Esophagus muscularis mucosa (tissue), 4 donors: ENCODE measurements around the gene BCR. TPM values are rescaled to one million over a fixed set of nuclear protein-coding genes. Genes with fewer than 3 reads are reported as not detected.

Experiments used
- DNase-seq: peaks from one replicate; pipeline ENCODE4 v3.0.0-alpha.2; 2017; ENCODE audit errors: extremely low spot score
- H3K27ac ChIP-seq, 4 donors: fragments of 200-600 bp; sonication (generic); replicated peaks in 1 of 4; 1 replicate in 3 of 4; 2 replicates in 1 of 4; pipeline ENCODE4 v1.5.1; 2016 to 2019; ENCODE audit warnings: mild to moderate bottlenecking in 1 of 4
- H3K27me3 ChIP-seq, 4 donors: fragments of 200-600 bp; sonication (generic); one replicate each; pipeline versions ENCODE4 v1.5.1 to v1.6.0; 2016 to 2019
- H3K36me3 ChIP-seq, 4 donors: fragments of 200-600 bp; sonication (generic); one replicate each; pipeline ENCODE4 v1.5.1; 2016 to 2019
- H3K4me1 ChIP-seq, 4 donors: fragments of 200-600 bp; sonication (generic); one replicate each; pipeline ENCODE4 v1.5.1; 2016 to 2019
- H3K4me3 ChIP-seq, 4 donors: fragments of 200-600 bp; sonication (generic); 1 replicate in 2 of 4; 2 replicates in 2 of 4; pipeline ENCODE4 v1.5.1; 2016 to 2019; ENCODE audit warnings: mild to moderate bottlenecking in 4 of 4, moderate library complexity in 1 of 4
- H3K9me3 ChIP-seq, 4 donors: fragments of 200-600 bp; sonication (generic); 1 replicate in 3 of 4; 2 replicates in 1 of 4; pipeline ENCODE4 v1.5.1; 2016 to 2019
- EP300 ChIP-seq: sonication (generic); formaldehyde crosslinking; IDR thresholded peaks from one replicate; pipeline ENCODE4 v1.6.1; 2017; ENCODE audit warnings: antibody characterized with exemption
- POLR2A ChIP-seq: fragments of 450-650 bp; IDR thresholded peaks from one replicate; pipeline ENCODE4 v1.6.1; 2017; ENCODE audit warnings: antibody characterized with exemption, moderate library complexity, mild to moderate bottlenecking, low read depth
- POLR2AphosphoS5 ChIP-seq, 2 donors: sonication (generic); formaldehyde crosslinking; IDR thresholded peaks; one replicate each; pipeline ENCODE4 v1.6.1; 2017; ENCODE audit warnings: antibody characterized with exemption in 2 of 2
- WGBS: methylation state at CpG from one replicate; pipeline ENCODE4 v1.1.5; 2018; 5-methylcytosine and 5-hydroxymethylcytosine counted together
- intact Hi-C: fragments of 100-400 bp; cut with DNase I; formaldehyde crosslinking; loops from one replicate; pipeline ENCODE4 v1.15.1; 2023
- total RNA-seq, 4 donors: library from RNA; depleted of rRNA; stranded (reverse); fragments of >200 nt; gene quantifications; one replicate each; pipeline versions ENCODE4 v1.1.0 to v1.2.1, GENCODE V29; 2016
- TF ChIP-seq, protein P1 (sequence below), 3 experiments: fragments of 200-600 bp in 2 of 3; fragments of 450-650 bp in 1 of 3; sonication (generic) in 2 of 3; IDR thresholded peaks; one replicate each; pipeline ENCODE4 v1.5.1; 2017 to 2019; ENCODE audit warnings: antibody characterized with exemption in 3 of 3, mild to moderate bottlenecking in 2 of 3, moderate library complexity in 1 of 3

The BCR gene
- total RNA-seq, 4 donors from 2014 or later, result 35.7 to 58.5 (median 48.0) TPM

DNA sequence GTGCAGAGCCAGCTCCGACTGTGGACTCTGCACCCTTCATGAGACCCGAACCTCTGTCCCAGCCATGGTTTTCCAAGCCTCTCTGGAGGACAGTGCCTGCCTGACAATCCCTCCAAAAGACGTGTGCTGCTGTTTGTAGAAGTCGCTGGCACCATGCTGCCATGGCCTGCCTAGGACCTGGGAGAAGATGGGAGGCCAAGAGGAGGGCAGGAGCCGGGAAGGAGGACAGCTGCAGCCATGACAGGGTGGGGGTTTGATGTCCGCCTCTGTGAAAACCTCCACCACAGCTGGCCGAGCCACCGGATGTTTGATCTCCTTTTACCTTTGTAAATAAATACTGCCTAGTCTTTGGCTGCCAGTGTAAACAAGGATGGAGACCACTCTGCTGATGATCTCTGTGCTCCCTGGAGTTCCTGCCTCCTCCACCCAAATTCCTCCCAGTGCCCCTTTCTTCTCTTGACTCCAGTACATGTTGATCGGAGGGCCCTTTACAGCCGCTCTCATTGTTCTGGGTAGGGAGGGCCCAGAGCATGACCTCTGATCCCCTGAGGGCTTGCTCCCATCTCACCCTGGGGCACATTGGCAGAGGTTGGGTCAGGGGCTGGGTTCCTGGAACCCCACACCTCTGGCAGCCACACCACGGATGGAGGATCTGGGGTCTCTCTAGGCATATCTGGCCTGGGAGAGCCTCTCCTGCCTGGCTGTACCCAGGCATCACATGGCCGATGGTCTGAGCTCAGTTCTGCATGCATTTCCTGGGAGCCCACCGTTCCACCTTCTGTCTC, 66.9 kb downstream of the BCR start:
- H3K4me3 ChIP-seq, result no peak overlapping the region
- no peaks in the 10 kb centered on the region for H3K9me3 ChIP-seq
- TF ChIP-seq POLR2AphosphoS5 (IDR thresholded peaks at IDR 0.05), result no peak
- intact Hi-C loops, result no loop called here
- no peaks in the 10 kb centered on the region for H3K27me3 ChIP-seq
- H3K27ac ChIP-seq, result no peak overlapping the region
- 79% methylated on average over 8 of the region's 13 CpGs for WGBS
- DNase-seq, result no peak
- H3K36me3 ChIP-seq, result no peaks in the 10 kb centered on the region
- H3K4me1 ChIP-seq, result peaks cover 4 to 49% (median 26%) of the 10 kb centered on the region in 4 donors

DNA sequence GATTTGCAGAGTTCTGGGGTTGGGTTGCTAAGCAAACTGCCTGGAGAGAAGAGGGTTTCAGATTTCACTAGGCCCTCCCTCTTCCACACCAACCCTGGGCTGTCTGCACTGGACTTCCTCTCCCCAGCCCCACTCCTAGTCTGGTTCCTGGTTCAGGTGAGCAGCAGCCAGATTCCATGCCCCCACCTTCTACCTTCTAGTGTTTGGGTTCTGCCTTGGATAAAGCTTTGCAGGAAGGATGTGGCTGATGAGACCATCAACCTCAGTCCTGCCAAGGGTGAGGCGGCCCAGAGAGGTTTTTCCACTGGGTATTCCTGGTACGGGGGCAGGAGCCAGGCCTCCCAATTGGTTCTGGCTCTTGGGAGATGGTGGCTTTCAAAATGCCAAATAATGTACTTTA, 68.3 kb downstream of the BCR start:
- intact Hi-C loops, result no loop called here
- no peak for DNase-seq

DNA sequence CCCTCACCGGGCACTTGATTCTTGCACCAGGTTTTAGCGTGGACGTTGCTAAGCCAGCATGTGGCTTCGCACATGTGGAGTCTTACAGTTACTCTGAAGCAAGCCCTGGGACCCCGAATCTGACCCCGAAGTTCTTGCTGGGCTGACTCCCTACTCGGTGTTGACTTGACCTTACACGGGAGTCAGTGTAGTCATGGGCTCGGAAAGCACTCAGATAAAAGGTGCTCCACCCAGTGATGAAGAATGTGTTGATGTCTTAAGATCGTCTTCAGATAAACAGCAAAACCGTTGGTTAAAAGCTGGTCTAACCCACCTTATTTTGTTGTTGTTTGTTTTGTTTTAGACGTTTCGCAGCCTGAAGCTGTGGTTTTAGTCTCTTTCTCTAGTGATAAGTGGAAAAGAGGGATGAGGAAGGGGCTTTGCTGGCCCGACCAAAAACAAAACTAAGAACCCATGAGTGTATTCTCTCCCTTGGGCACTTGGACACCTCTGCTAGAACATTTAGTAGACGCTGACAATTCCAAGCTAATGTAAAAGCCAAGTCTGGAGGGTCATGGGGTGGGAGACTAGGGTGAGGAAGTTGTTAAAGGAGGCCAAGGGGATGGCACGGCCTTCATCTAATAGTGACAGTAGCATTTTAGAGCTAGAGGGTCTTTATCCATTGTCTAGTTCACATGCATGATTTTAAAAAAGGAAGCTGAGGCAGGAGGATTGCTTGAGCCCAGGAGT, 69.9 kb downstream of the BCR start:
- H3K4me3 ChIP-seq, result no peak overlapping the region
- intact Hi-C loops, result no loop called here
- H3K27me3 ChIP-seq, result no peaks in the 10 kb centered on the region
- DNase-seq, result no peak
- H3K27ac ChIP-seq, result no peak overlapping the region
- 82% methylated on average over 14 of the region's 16 CpGs for WGBS
- H3K4me1 ChIP-seq, result peaks cover 0 to 30% (median 13%) of the 10 kb centered on the region in 4 donors
- peaks cover 14 to 18% (median 17%) of the 10 kb centered on the region in 4 donors for H3K36me3 ChIP-seq
- H3K9me3 ChIP-seq, result no peaks in the 10 kb centered on the region
- TF ChIP-seq POLR2A (no peak), EP300 (no peak), POLR2AphosphoS5 (IDR thresholded peaks at IDR 0.05) (no peak)
- TF ChIP-seq, protein P1, sequence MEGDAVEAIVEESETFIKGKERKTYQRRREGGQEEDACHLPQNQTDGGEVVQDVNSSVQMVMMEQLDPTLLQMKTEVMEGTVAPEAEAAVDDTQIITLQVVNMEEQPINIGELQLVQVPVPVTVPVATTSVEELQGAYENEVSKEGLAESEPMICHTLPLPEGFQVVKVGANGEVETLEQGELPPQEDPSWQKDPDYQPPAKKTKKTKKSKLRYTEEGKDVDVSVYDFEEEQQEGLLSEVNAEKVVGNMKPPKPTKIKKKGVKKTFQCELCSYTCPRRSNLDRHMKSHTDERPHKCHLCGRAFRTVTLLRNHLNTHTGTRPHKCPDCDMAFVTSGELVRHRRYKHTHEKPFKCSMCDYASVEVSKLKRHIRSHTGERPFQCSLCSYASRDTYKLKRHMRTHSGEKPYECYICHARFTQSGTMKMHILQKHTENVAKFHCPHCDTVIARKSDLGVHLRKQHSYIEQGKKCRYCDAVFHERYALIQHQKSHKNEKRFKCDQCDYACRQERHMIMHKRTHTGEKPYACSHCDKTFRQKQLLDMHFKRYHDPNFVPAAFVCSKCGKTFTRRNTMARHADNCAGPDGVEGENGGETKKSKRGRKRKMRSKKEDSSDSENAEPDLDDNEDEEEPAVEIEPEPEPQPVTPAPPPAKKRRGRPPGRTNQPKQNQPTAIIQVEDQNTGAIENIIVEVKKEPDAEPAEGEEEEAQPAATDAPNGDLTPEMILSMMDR (IDR thresholded peaks at IDR 0.05), result no peak

More for the DNA sequence above, 68.3 kb downstream of the BCR start:
- Histone ChIP-seq H3K9me3 (no peaks in the 10 kb centered on the region), H3K27ac (no peak overlapping the region), H3K4me3 (no peak overlapping the region), H3K36me3 (peaks cover 0 to 2% (median under 1%) of the 10 kb centered on the region in 4 donors), H3K27me3 (no peaks in the 10 kb centered on the region), H3K4me1 (peaks cover 4 to 41% (median 22%) of the 10 kb centered on the region in 4 donors)
- 85% methylated on average over 2 of the region's 2 CpGs for WGBS
- TF ChIP-seq POLR2A, result no peak

DNA sequence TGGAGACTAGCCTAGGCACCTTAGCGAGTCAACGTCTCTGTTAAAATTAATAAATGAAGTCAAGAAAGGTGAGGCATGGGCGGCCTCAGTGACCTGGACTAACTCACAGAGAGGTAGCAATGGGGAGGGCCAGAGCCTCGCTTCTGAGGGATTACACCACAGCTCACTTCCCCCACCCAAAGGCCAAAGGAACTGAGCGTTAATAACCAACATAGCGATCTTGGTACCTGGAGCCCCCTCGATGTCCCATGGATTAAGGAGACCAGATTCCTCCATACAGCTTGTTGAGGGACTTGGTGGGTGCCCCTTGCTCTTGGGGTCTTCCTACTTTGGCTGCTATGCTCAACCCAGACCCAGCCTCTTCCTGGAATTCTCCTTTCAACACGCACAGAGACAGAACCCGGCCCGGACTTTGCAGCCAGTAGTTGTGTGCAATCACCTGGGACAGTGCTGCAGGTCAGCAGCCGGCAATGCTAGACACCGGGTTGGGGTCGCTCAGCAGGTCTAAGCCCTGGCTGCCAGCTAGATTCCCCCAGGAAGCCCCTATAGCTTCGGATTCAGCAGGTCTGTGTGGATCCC, 70.6 kb downstream of the BCR start:
- H3K9me3 ChIP-seq, result no peaks in the 10 kb centered on the region
- 93% methylated on average over 8 of the region's 14 CpGs for WGBS
- H3K36me3 ChIP-seq, result peaks cover 14 to 25% (median 19%) of the 10 kb centered on the region in 4 donors
- H3K27me3 ChIP-seq, result no peaks in the 10 kb centered on the region
- no peak overlapping the region for H3K27ac ChIP-seq
- peaks cover 3 to 30% (median 13%) of the 10 kb centered on the region in 4 donors for H3K4me1 ChIP-seq
- DNase-seq, result no peak
- intact Hi-C loops, result no loop called here
- no peak overlapping the region for H3K4me3 ChIP-seq
- no peak for TF ChIP-seq POLR2AphosphoS5 (IDR thresholded peaks at IDR 0.05)
- no peak for TF ChIP-seq EP300
- TF ChIP-seq, protein P1 (IDR thresholded peaks at IDR 0.05), result no peak
- TF ChIP-seq POLR2A, result no peak

DNA sequence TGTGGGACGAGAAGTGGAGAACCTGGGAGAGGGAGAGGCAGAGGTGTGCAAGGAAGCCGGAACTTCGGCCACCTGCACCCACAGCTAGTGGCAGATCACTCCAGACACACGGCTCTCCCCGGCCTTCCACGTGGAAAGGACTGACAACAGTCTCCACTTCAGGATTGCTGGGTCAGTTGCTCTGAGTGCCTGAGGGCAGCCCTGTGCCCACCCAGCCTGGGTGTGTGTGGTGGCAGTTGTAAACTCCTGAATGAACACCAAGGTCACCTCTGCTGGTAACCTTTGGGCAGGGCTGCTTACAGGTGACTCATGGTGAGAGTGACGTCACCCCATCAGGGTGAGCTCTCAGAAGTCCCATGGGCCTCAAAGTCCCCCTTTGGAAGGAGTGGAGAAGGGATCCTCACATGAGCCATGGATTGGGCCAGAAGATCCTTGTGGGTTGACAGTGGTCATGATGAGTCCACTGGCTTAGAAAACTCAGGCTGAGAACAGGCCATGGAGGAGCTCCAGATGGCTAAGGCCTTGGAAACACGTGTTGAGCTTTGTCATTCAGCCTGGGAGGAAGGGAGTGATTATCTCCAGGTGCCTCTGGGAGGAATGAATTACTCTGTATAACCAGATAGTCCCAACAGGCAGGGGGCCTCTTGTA, 71.3 kb downstream of the BCR start:
- 88% methylated on average over 8 of the region's 8 CpGs for WGBS
- no peak for DNase-seq
- Histone ChIP-seq H3K4me1 (peaks cover 10 to 33% (median 19%) of the 10 kb centered on the region in 4 donors), H3K27me3 (no peaks in the 10 kb centered on the region), H3K27ac (no peak overlapping the region), H3K9me3 (no peaks in the 10 kb centered on the region), H3K36me3 (peaks cover 14 to 27% (median 23%) of the 10 kb centered on the region in 4 donors), H3K4me3 (no peak overlapping the region)
- intact Hi-C loops, result no loop called here
- TF ChIP-seq EP300 (no peak), POLR2A (no peak), POLR2AphosphoS5 (IDR thresholded peaks at IDR 0.05) (no peak)
- TF ChIP-seq, protein P1 (IDR thresholded peaks at IDR 0.05), result no peak
